SK-N-SH treated with all-trans-retinoic acid at 6 μM for 48 hours (cell line): Measurements from ENCODE around the gene SLC7A6OS.

Source experiments
- ATAC-seq: fragments of 200-7000 bp; cut with Tn5 transposase; 3 replicates; pipeline ENCODE4 v1.9.1; 2020; ENCODE audit warnings: mild to moderate bottlenecking, moderate library complexity
- ARNTL ChIP-seq: fragments of 450-650 bp; formaldehyde crosslinking; IDR thresholded peaks from 2 replicates; pipeline ENCODE4 v1.5.0; 2020; ENCODE audit warnings: low read depth, mild to moderate bottlenecking, moderate library complexity, borderline replicate concordance
- BACH2 ChIP-seq: fragments of 250-450 bp; sonication (Bioruptor Pico); IDR thresholded peaks from 2 replicates; pipeline ENCODE4 v1.9.0; 2021; ENCODE audit warnings: mild to moderate bottlenecking, borderline replicate concordance
- CSDC2 ChIP-seq: fragments of 250-450 bp; sonication (Bioruptor Pico); IDR thresholded peaks from 2 replicates; pipeline ENCODE4 v1.5.0; 2020; ENCODE audit warnings: mild to moderate bottlenecking, moderate library complexity
- ESRRG ChIP-seq: fragments of 250-450 bp; sonication (Bioruptor Pico); IDR thresholded peaks from 2 replicates; pipeline ENCODE4 v1.6.1; 2021; ENCODE audit warnings: mild to moderate bottlenecking
- GLIS3 ChIP-seq: fragments of 250-450 bp; sonication (Bioruptor Pico); IDR thresholded peaks from 2 replicates; pipeline ENCODE4 v1.5.0; 2020; ENCODE audit warnings: mild to moderate bottlenecking, moderate library complexity
- ISL1 ChIP-seq: fragments of 250-450 bp; sonication (Bioruptor Pico); IDR thresholded peaks from 2 replicates; pipeline ENCODE4 v2.1.2; 2022; ENCODE audit warnings: mild to moderate bottlenecking, moderate library complexity
- OSR1 ChIP-seq: fragments of 250-450 bp; sonication (Bioruptor Pico); IDR thresholded peaks from 2 replicates; pipeline ENCODE4 v1.8.0; 2022; ENCODE audit warnings: moderate library complexity, mild to moderate bottlenecking, inconsistent platforms
- PPARA ChIP-seq: fragments of 250-450 bp; sonication (Bioruptor Pico); IDR thresholded peaks from 2 replicates; pipeline ENCODE4 v1.5.0; 2020; ENCODE audit warnings: mild to moderate bottlenecking, borderline replicate concordance
- SNAI2 ChIP-seq: fragments of 250-450 bp; sonication (Bioruptor Pico); IDR thresholded peaks from 2 replicates; pipeline ENCODE4 v1.5.0; 2020; ENCODE audit warnings: mild to moderate bottlenecking, moderate library complexity
- TCF4 ChIP-seq: fragments of 250-450 bp; sonication (Bioruptor Pico); IDR thresholded peaks from 2 replicates; pipeline ENCODE4 v1.8.0; 2021; ENCODE audit warnings: mild to moderate bottlenecking, moderate library complexity, borderline replicate concordance
- TOX ChIP-seq: fragments of 250-450 bp; sonication (Bioruptor Pico); IDR thresholded peaks from 2 replicates; pipeline ENCODE4 v1.8.0; 2021; ENCODE audit warnings: mild to moderate bottlenecking, moderate library complexity, borderline replicate concordance
- ZFP3 ChIP-seq: fragments of 250-450 bp; sonication (Bioruptor Pico); IDR thresholded peaks from 2 replicates; pipeline ENCODE4 v1.5.0; 2020; ENCODE audit warnings: mild to moderate bottlenecking, moderate library complexity
- ZFP30 ChIP-seq: fragments of 450-650 bp; formaldehyde crosslinking; IDR thresholded peaks from 2 replicates; pipeline ENCODE4 v1.5.0; 2022; ENCODE audit warnings: mild to moderate bottlenecking, moderate library complexity
- ZNF565 ChIP-seq: fragments of 450-650 bp; formaldehyde crosslinking; conservative IDR thresholded peaks from 2 replicates; pipeline ENCODE4 v1.5.0; 2020; ENCODE audit warnings: low read depth, mild to moderate bottlenecking, moderate library complexity
- ZNF8 ChIP-seq: fragments of 450-650 bp; formaldehyde crosslinking; IDR thresholded peaks from 2 replicates; pipeline ENCODE4 v1.5.0; 2020; ENCODE audit warnings: mild to moderate bottlenecking, moderate library complexity
- TF ChIP-seq, protein P1 (sequence below): fragments of 250-450 bp; sonication (Bioruptor Pico); IDR thresholded peaks from 2 replicates; pipeline ENCODE4 v1.5.1; 2021; ENCODE audit warnings: mild to moderate bottlenecking, moderate library complexity
- TF ChIP-seq, protein P2 (sequence below): fragments of 250-450 bp; sonication (Bioruptor Pico); IDR thresholded peaks from 2 replicates; pipeline ENCODE4 v1.5.0; 2020; ENCODE audit warnings: mild to moderate bottlenecking, moderate library complexity
- TF ChIP-seq, protein P3 (sequence below): fragments of 250-450 bp; sonication (Bioruptor Pico); IDR thresholded peaks from 2 replicates; pipeline ENCODE4 v1.5.1; 2020; ENCODE audit warnings: low read depth, mild to moderate bottlenecking, moderate library complexity
- TF ChIP-seq, protein P4 (sequence below): fragments of 250-450 bp; sonication (Bioruptor Pico); IDR thresholded peaks from 2 replicates; pipeline ENCODE4 v1.8.0; 2020; ENCODE audit warnings: mild to moderate bottlenecking, moderate library complexity, borderline replicate concordance
- TF ChIP-seq, protein P5 (sequence below): fragments of 250-450 bp; sonication (Bioruptor Pico); IDR thresholded peaks from 2 replicates; pipeline ENCODE4 v1.8.0; 2021; ENCODE audit warnings: low read depth, mild to moderate bottlenecking, moderate library complexity, borderline replicate concordance

SLC7A6OS gene

DNA sequence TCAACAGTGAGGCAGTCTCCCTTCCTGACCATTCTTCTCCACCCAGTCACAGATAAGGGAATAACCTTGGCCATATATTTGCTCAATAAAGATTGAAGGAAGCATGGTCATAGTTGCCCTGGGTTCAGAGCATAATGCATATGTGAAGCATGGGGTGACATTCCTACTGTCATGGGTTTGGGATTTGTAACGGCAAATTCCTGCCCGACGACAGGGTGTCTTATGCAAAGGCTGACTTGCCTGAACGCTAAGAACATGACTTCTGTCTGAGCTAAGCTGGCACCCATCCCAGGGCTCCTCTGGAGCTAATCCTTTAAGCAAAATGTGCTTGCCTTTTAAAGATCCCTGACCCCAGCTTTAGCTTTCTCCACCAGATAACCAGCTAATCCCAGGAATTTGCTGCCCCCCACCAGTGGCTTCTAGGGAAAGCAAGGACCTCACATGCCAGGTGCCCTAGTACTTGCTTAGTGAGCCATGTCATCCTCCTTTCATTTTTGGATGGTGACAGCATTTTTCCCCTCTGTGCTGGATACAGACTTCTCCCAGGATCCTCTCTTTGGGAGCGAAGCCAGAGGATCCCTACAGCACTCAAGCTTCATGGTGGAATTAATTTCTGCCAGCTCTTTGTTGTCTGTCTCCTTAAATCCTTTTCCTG lies 11.7 kb downstream of the SLC7A6OS start (continued):
- TF ChIP-seq, protein P1, sequence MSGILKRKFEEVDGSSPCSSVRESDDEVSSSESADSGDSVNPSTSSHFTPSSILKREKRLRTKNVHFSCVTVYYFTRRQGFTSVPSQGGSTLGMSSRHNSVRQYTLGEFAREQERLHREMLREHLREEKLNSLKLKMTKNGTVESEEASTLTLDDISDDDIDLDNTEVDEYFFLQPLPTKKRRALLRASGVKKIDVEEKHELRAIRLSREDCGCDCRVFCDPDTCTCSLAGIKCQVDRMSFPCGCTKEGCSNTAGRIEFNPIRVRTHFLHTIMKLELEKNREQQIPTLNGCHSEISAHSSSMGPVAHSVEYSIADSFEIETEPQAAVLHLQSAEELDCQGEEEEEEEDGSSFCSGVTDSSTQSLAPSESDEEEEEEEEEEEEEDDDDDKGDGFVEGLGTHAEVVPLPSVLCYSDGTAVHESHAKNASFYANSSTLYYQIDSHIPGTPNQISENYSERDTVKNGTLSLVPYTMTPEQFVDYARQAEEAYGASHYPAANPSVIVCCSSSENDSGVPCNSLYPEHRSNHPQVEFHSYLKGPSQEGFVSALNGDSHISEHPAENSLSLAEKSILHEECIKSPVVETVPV (CRISPR knock-in tag) = no peak
- TF ChIP-seq BACH2 (CRISPR knock-in tag) = no peak
- TF ChIP-seq, all 23 proteins: peak for 0

DNA sequence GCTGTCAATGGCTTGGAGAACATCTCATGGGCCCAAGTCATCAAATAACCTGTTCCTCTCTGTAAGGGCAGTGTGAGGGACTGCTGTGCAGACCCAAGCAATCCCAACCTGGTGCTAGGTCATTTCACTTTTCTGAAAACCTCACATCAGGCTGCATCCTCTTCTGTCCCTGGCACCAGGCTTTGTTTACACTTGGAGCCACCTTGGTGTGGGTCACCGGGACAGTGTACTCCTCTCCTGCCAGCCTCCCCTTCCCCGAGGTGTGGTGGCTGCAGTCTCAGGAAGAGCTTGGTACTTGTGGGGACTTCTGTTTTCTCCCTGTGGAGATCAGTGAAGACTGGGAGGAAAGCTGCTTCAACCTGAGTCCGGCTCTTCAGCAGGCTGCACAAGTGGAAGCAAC lies 12.4 kb downstream of the SLC7A6OS start:
- no peak for TF ChIP-seq BACH2 (CRISPR knock-in tag)
- no peak for TF ChIP-seq PPARA (CRISPR knock-in tag)
- TF ChIP-seq, protein P2, sequence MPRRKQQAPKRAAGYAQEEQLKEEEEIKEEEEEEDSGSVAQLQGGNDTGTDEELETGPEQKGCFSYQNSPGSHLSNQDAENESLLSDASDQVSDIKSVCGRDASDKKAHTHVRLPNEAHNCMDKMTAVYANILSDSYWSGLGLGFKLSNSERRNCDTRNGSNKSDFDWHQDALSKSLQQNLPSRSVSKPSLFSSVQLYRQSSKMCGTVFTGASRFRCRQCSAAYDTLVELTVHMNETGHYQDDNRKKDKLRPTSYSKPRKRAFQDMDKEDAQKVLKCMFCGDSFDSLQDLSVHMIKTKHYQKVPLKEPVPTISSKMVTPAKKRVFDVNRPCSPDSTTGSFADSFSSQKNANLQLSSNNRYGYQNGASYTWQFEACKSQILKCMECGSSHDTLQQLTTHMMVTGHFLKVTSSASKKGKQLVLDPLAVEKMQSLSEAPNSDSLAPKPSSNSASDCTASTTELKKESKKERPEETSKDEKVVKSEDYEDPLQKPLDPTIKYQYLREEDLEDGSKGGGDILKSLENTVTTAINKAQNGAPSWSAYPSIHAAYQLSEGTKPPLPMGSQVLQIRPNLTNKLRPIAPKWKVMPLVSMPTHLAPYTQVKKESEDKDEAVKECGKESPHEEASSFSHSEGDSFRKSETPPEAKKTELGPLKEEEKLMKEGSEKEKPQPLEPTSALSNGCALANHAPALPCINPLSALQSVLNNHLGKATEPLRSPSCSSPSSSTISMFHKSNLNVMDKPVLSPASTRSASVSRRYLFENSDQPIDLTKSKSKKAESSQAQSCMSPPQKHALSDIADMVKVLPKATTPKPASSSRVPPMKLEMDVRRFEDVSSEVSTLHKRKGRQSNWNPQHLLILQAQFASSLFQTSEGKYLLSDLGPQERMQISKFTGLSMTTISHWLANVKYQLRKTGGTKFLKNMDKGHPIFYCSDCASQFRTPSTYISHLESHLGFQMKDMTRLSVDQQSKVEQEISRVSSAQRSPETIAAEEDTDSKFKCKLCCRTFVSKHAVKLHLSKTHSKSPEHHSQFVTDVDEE (CRISPR knock-in tag) = no peak
- TF ChIP-seq CSDC2 (CRISPR knock-in tag) = no peak
- no peak for TF ChIP-seq OSR1 (CRISPR knock-in tag)
- no peak for ATAC-seq

DNA sequence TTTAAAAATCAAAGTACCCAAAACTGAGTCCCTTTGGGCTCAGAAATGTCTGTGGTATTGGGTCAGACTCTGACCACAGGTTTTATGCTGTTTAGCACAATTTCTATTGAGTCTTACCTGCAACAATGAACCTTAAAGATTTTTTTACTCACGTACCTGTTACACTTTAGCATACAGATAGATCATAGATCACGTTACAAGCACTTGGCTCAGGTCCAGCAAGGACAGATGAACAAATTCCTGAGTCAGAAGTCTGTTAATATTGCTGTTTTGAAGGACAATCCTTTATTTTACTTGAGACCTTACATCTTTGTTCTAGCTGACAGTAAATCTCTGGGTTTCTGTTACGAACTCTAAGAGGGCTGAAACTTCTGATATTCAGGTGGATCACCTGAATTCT lies 12.8 kb downstream of the SLC7A6OS start:
- ATAC-seq = no peak
- no peak for TF ChIP-seq TCF4

DNA sequence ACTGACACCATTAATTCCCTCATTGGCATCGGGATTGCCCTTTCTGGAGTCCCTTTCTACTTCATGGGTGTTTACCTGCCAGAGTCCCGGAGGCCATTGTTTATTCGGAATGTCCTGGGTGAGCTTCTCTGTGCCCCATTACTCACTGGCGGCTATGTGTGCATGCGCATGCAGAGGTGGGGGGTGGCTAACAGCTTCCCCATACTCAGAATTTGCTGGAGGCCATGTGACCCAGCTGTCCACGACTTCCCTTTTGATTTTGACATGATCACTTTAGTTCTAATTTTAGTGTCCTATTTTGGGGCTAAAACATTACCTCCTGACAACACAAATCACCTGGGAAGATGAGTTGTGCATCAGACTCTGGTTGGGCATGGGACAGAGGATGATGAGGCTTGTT lies 14.1 kb downstream of the SLC7A6OS start:
- TF ChIP-seq, protein P3, sequence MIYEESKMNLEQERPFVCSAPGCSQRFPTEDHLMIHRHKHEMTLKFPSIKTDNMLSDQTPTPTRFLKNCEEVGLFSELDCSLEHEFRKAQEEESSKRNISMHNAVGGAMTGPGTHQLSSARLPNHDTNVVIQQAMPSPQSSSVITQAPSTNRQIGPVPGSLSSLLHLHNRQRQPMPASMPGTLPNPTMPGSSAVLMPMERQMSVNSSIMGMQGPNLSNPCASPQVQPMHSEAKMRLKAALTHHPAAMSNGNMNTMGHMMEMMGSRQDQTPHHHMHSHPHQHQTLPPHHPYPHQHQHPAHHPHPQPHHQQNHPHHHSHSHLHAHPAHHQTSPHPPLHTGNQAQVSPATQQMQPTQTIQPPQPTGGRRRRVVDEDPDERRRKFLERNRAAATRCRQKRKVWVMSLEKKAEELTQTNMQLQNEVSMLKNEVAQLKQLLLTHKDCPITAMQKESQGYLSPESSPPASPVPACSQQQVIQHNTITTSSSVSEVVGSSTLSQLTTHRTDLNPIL (CRISPR knock-in tag) = no peak
- TF ChIP-seq ZFP3 = no peak
- TF ChIP-seq OSR1 (CRISPR knock-in tag) = no peak
- TF ChIP-seq TCF4 = no peak
- TF ChIP-seq, protein P4, sequence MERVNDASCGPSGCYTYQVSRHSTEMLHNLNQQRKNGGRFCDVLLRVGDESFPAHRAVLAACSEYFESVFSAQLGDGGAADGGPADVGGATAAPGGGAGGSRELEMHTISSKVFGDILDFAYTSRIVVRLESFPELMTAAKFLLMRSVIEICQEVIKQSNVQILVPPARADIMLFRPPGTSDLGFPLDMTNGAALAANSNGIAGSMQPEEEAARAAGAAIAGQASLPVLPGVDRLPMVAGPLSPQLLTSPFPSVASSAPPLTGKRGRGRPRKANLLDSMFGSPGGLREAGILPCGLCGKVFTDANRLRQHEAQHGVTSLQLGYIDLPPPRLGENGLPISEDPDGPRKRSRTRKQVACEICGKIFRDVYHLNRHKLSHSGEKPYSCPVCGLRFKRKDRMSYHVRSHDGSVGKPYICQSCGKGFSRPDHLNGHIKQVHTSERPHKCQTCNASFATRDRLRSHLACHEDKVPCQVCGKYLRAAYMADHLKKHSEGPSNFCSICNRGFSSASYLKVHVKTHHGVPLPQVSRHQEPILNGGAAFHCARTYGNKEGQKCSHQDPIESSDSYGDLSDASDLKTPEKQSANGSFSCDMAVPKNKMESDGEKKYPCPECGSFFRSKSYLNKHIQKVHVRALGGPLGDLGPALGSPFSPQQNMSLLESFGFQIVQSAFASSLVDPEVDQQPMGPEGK (CRISPR knock-in tag) = no peak
- no peak for TF ChIP-seq ZNF8 (CRISPR knock-in tag)
- TF ChIP-seq ESRRG (CRISPR knock-in tag) = no peak
- TF ChIP-seq CSDC2 (CRISPR knock-in tag) = no peak
- TF ChIP-seq GLIS3 = no peak
- TF ChIP-seq, protein P5, sequence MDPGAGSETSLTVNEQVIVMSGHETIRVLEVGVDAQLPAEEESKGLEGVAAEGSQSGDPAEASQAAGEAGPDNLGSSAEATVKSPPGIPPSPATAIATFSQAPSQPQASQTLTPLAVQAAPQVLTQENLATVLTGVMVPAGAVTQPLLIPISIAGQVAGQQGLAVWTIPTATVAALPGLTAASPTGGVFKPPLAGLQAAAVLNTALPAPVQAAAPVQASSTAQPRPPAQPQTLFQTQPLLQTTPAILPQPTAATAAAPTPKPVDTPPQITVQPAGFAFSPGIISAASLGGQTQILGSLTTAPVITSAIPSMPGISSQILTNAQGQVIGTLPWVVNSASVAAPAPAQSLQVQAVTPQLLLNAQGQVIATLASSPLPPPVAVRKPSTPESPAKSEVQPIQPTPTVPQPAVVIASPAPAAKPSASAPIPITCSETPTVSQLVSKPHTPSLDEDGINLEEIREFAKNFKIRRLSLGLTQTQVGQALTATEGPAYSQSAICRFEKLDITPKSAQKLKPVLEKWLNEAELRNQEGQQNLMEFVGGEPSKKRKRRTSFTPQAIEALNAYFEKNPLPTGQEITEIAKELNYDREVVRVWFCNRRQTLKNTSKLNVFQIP (CRISPR knock-in tag) = no peak
- no peak for TF ChIP-seq ARNTL
- no peak for TF ChIP-seq ISL1 (CRISPR knock-in tag)
- TF ChIP-seq BACH2 (CRISPR knock-in tag) = no peak
- TF ChIP-seq ZFP30 (CRISPR knock-in tag) = no peak
- TF ChIP-seq ZNF565 = no peak
- no peak for TF ChIP-seq SNAI2 (CRISPR knock-in tag)
- TF ChIP-seq TOX = no peak
- TF ChIP-seq, protein P1 (CRISPR knock-in tag) = no peak
- no peak for TF ChIP-seq PPARA (CRISPR knock-in tag)
- TF ChIP-seq, protein P2 (CRISPR knock-in tag) = no peak
- no peak for ATAC-seq
